ENCODE results near the gene CERS2. TPM values are rescaled to one million over a fixed set of nuclear protein-coding genes. Genes with fewer than 3 reads are reported as not detected.

The CERS2 gene
- total and polyA plus RNA-seq, 2 of the 13 experiments (the other 11 are each of a cell fraction or from before 2014, with no cell fraction given): 269 to 298 TPM

- TF ChIP-seq ZBTB40 (IDR thresholded peaks at IDR 0.05) (peak; percentile 59), ZBTB40 (CRISPR knock-in tag; IDR thresholded peaks at IDR 0.05) (peak; percentile 59; the same call in 1 of the 2 replicates), BCL6 (CRISPR knock-in tag; IDR thresholded peaks at IDR 0.05) (no peak), SMYD3 (CRISPR knock-in tag; IDR thresholded peaks at IDR 0.05) (peak; percentile 61; the same call in 1 of the 2 replicates), PHF20 (CRISPR knock-in tag; IDR thresholded peaks at IDR 0.05) (peak; percentile 95), ARHGAP35 (CRISPR knock-in tag; IDR thresholded peaks at IDR 0.05; ENCODE audit: borderline replicate concordance) (0 out of 2 replicates have a peak, but pooled peaks have one; percentile 58), SKIL (CRISPR knock-in tag; IDR thresholded peaks at IDR 0.05; ENCODE audit: borderline replicate concordance) (no peak), RELA (CRISPR knock-in tag; IDR thresholded peaks at IDR 0.05) (no peak), AFF4 (CRISPR knock-in tag; IDR thresholded peaks at IDR 0.05) (0 out of 2 replicates have a peak, but pooled peaks have one; percentile 51), ZNF3 (CRISPR knock-in tag; IDR thresholded peaks at IDR 0.05) (no peak), FOXA1 (IDR thresholded peaks at IDR 0.05) (no peak), FOXA1 (CRISPR knock-in tag; IDR thresholded peaks at IDR 0.05) (no peak), ZNF564 (CRISPR knock-in tag; IDR thresholded peaks at IDR 0.05) (no peak), TCF7L2 (IDR thresholded peaks at IDR 0.05; ENCODE audit: low read depth, low read length) (no peak), HIVEP1 (CRISPR knock-in tag; IDR thresholded peaks at IDR 0.05) (0 out of 2 replicates have a peak, but pooled peaks have one; percentile 52), ZNF674 (CRISPR knock-in tag; IDR thresholded peaks at IDR 0.05; ENCODE audit: low read depth) (no peak)
Observed at GRCh38 chr1:150926097-150926741, 48.4 kb downstream of the CERS2 start, which contains the start of gene SETDB1 (continued).
